ENCODE measurements around the gene ITPRID2. TPM values are rescaled to one million over a fixed set of nuclear protein-coding genes. Genes with fewer than 3 reads are reported as not detected.
A peak's percentile ranks its signal among the peaks of the same experiment; 100 is the strongest.
"Not testable (repeated sequence)": the region's sequence is repeated elsewhere in the genome, so short reads cannot be mapped to it uniquely, and the experiment has no call there.

ITPRID2 gene
- total RNA-seq, 2 donors from 2014 or later = 224 to 274 TPM

DNA sequence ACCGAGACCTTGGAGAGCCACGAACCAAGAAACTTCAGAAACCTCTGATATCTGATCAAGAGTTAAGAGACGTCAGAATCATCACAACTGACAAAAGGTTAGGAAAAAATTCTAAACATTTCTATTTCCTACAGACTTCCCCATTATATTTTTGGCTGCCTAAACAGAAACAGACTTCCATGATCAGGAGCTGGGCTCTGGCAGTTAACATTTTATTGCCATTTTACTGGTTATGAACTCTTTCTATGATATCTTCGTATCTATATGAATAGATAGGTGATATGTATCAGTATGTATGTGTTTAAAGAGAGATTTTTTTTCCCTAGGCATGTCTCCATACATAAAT lies 63.0 kb downstream of the ITPRID2 start:
- H3K4me3 ChIP-seq = no peak overlapping the region
- H3K9me3 ChIP-seq = no peaks in the 10 kb centered on the region
- H3K27me3 ChIP-seq = no peaks in the 10 kb centered on the region
- H3K27ac ChIP-seq = no peak overlapping the region
- no peak for TF ChIP-seq CTCF (IDR thresholded peaks at IDR 0.05)
- no peak for TF ChIP-seq POLR2A (IDR thresholded peaks at IDR 0.05)
- peak; percentile 47 for ATAC-seq
- peaks cover 6% of the 10 kb centered on the region for H3K4me1 ChIP-seq
- intact Hi-C loops (cut with DNase I) = no loop called here
- no peaks in the 10 kb centered on the region for H3K36me3 ChIP-seq (replicated peaks in 1 of 2; ENCODE audit: insufficient read depth in 1 of 2, low read depth in 2 of 2)
- DNase-seq = no peak
- 11 to 12% methylated on average over 4 of the region's 4 CpGs for WGBS, 2 donors

DNA sequence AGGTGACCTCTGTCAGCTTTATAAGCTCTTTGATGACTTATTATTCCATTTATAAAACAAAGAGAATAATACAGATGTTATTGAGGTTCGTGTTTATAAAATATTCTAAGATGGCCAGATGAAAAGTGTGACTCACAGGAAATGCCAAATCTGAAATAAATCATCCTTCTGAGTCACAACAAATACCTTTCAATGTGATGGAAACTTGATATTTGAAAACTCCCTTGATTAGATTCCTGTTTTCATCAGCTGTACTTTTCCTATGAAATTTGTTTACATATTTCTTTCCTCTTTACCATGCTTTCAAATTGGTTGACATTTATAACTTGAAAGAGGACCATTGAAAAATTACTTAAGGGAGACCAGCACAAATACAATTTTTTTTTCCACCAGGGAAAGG lies 63.5 kb downstream of the ITPRID2 start:
- intact Hi-C loops (cut with DNase I) = no loop called here
- Histone ChIP-seq H3K36me3 (replicated peaks in 1 of 2; ENCODE audit: insufficient read depth in 1 of 2, low read depth in 2 of 2) (no peaks in the 10 kb centered on the region), H3K27ac (no peak overlapping the region), H3K4me1 (peaks cover 6% of the 10 kb centered on the region), H3K4me3 (no peak overlapping the region), H3K27me3 (no peaks in the 10 kb centered on the region), H3K9me3 (no peaks in the 10 kb centered on the region)
- ATAC-seq (no peak), DNase-seq (no peak)
- 41 to 58% methylated on average over 1 of the region's 1 CpG for WGBS, 2 donors
- TF ChIP-seq CTCF (IDR thresholded peaks at IDR 0.05) = no peak
- no peak for TF ChIP-seq POLR2A (IDR thresholded peaks at IDR 0.05)

DNA sequence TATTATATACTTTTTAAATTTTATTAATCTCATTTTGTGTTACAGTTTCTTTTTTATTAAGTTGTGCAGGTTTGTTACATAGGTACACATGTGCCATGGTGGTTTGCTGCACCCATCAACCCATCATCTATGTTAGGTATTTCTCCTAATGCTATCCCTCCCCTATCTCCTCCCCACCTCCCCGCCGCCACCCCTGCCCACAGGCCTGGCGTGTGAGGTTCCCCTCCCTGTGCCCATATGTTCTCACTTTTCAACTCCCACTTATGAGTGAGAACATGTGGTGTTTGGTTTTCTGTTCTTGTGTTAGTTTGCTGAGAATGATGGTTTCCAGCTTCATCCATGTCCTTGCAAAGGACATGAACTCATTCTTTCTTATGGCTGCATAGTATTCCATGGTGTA lies 64.3 kb downstream of the ITPRID2 start:
- DNase-seq; H3K4me3 ChIP-seq; intact Hi-C loops (cut with DNase I); H3K4me1 ChIP-seq; H3K27me3 ChIP-seq; H3K27ac ChIP-seq; ATAC-seq; H3K36me3 ChIP-seq (replicated peaks in 1 of 2; ENCODE audit: insufficient read depth in 1 of 2, low read depth in 2 of 2); H3K9me3 ChIP-seq: not testable (repeated sequence)
- WGBS, 2 donors = 89 to 100% methylated on average over 3 of the region's 3 CpGs

DNA sequence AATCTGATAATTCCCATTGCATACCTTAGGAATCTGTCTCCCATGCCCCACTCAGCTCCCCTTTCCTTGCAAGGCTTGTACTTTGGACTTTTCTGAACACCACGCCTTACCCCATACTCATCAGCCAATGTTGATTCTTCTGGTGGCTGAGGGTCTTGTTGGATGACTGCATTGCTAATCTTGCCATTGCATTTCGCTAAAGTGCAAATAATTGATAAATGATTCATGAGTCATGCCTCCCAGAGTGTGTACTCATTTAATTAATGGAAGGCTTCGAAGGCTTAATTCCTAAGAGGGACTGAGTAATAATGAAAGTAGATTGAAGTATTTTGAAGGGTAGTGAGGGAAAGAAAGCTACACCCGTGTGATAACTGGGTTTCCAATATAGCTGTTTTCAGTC lies 66.1 kb downstream of the ITPRID2 start:
- no peaks in the 10 kb centered on the region for H3K9me3 ChIP-seq
- DNase-seq (no peak), ATAC-seq (no peak)
- no peak overlapping the region for H3K4me3 ChIP-seq
- H3K27me3 ChIP-seq = no peaks in the 10 kb centered on the region
- WGBS, 2 donors = 59 to 61% methylated on average over 4 of the region's 4 CpGs
- TF ChIP-seq POLR2A (IDR thresholded peaks at IDR 0.05) (no peak), CTCF (IDR thresholded peaks at IDR 0.05) (no peak)
- H3K4me1 ChIP-seq = peaks cover 6% of the 10 kb centered on the region
- no peaks in the 10 kb centered on the region for H3K36me3 ChIP-seq (replicated peaks in 1 of 2; ENCODE audit: insufficient read depth in 1 of 2, low read depth in 2 of 2)
- H3K27ac ChIP-seq = no peak overlapping the region
- intact Hi-C loops (cut with DNase I) = no loop called here

GRCh38 chr2:181958726-181959125 lies 67.2 kb downstream of the ITPRID2 start:
- Histone ChIP-seq H3K4me3 (no peak overlapping the region), H3K9me3 (no peaks in the 10 kb centered on the region), H3K27ac (no peak overlapping the region), H3K36me3 (replicated peaks in 1 of 2; ENCODE audit: insufficient read depth in 1 of 2, low read depth in 2 of 2) (no peaks in the 10 kb centered on the region), H3K27me3 (no peaks in the 10 kb centered on the region), H3K4me1 (peaks cover 6% of the 10 kb centered on the region)
- 92 to 94% methylated on average over 1 of the region's 1 CpG for WGBS, 2 donors
- DNase-seq = no peak
- ATAC-seq = no peak
- intact Hi-C loops (cut with DNase I) = no loop called here
- TF ChIP-seq CTCF (IDR thresholded peaks at IDR 0.05) = no peak
- no peak for TF ChIP-seq POLR2A (IDR thresholded peaks at IDR 0.05)

All from body of pancreas (tissue), 4 donors.